Keratinocyte (primary cell): ENCODE measurements around the gene SMTNL2. TPM values are rescaled to one million over a fixed set of nuclear protein-coding genes. Genes with fewer than 3 reads are reported as not detected.
"Not testable (repeated sequence)": the region's sequence is repeated elsewhere in the genome, so short reads cannot be mapped to it uniquely, and the experiment has no call there.

Experiments
- DNase-seq: peaks from one replicate; pipeline ENCODE4 v3.0.0-alpha.2; 2011; ENCODE audit warnings: low read depth, missing footprints, low spot score
- FAIRE-seq: peaks from 2 replicates; lab custom pipeline; 2011; peaks lifted over from hg19 to GRCh38; lab: Jason Lieb, UNC
- H2AFZ ChIP-seq: 2 replicates; pipeline ENCODE4 v1.6.0; 2012; ENCODE audit warnings: low read length, control low read depth, inconsistent platforms; ENCODE audit not compliant: control insufficient read depth
- H3K27ac ChIP-seq: 2 replicates; pipeline ENCODE4 v1.5.1; 2011; ENCODE audit warnings: low read length; ENCODE audit not compliant: control insufficient read depth, insufficient read depth
- H3K27me3 ChIP-seq: 3 replicates; pipeline ENCODE4 v1.6.0; 2011; ENCODE audit warnings: low read length; ENCODE audit not compliant: control insufficient read depth, insufficient read depth; ENCODE audit errors: extremely low read depth
- H3K36me3 ChIP-seq, 2 experiments: 2 replicates in 1 of 2; 3 replicates in 1 of 2; pipeline ENCODE4 v1.5.1; 2011; ENCODE audit warnings: low read length in 2 of 2, mild to moderate bottlenecking in 1 of 2; ENCODE audit not compliant: control insufficient read depth in 2 of 2, insufficient read depth in 2 of 2; ENCODE audit errors: extremely low read depth in 1 of 2
- H3K4me1 ChIP-seq: 3 replicates; pipeline ENCODE4 v1.5.1; 2011; ENCODE audit warnings: low read length; ENCODE audit not compliant: control insufficient read depth, insufficient read depth; ENCODE audit errors: extremely low read depth
- H3K4me2 ChIP-seq: 3 replicates; pipeline ENCODE4 v1.6.0; 2011; ENCODE audit warnings: low read depth, low read length; ENCODE audit not compliant: control insufficient read depth, insufficient read depth; ENCODE audit errors: extremely low read depth
- H3K4me3 ChIP-seq, 3 experiments: fragments of 200-600 bp in 1 of 3; sonication (generic) in 1 of 3; 2 replicates in 2 of 3; 3 replicates in 1 of 3; pipeline ENCODE4 v1.5.1; 2011 to 2016; ENCODE audit warnings: low read length in 3 of 3, mild to moderate bottlenecking in 3 of 3, control low read depth in 2 of 3, inconsistent platforms in 1 of 3, low read depth in 1 of 3, mixed read lengths in 1 of 3, mixed run types in 1 of 3, moderate library complexity in 1 of 3; ENCODE audit not compliant: control insufficient read depth in 2 of 3, insufficient read depth in 2 of 3; ENCODE audit errors: extremely low read depth in 1 of 3
- H3K79me2 ChIP-seq: 2 replicates; pipeline ENCODE4 v1.6.0; 2012; ENCODE audit warnings: low read length; ENCODE audit not compliant: control insufficient read depth, insufficient read depth
- H3K9ac ChIP-seq: 3 replicates; pipeline ENCODE4 v1.6.0; 2011; ENCODE audit warnings: low read length; ENCODE audit not compliant: control insufficient read depth, insufficient read depth; ENCODE audit errors: extremely low read depth
- H3K9me1 ChIP-seq: 3 replicates; pipeline ENCODE4 v1.6.0; 2011; ENCODE audit warnings: low read length; ENCODE audit not compliant: control insufficient read depth, insufficient read depth; ENCODE audit errors: extremely low read depth
- H3K9me3 ChIP-seq: 2 replicates; pipeline ENCODE4 v1.5.1; 2012; ENCODE audit warnings: low read depth, low read length; ENCODE audit not compliant: control insufficient read depth
- H4K20me1 ChIP-seq: 3 replicates; pipeline ENCODE4 v1.6.0; 2011; ENCODE audit warnings: low read length; ENCODE audit not compliant: control insufficient read depth, insufficient read depth; ENCODE audit errors: extremely low read depth
- EZH2 ChIP-seq: IDR thresholded peaks from one replicate; pipeline ENCODE4 v1.6.1; 2012; ENCODE audit warnings: inconsistent platforms, mild to moderate bottlenecking, low read length, moderate library complexity
- dilution Hi-C: fragments of 300-500 bp; cut with MboI; formaldehyde crosslinking; loops from one replicate; pipeline ENCODE4 v1.7.0; 2020; ENCODE audit warnings: low sequenced_read_pairs; ENCODE audit not compliant: extremely low pct_ligation_motif_present
- polyA plus RNA-seq, 5 experiments: library from polyadenylated mRNA; depleted of rRNA in 3 of 5; stranded (reverse) in 3 of 5; stranded (forward) in 1 of 5; unstranded in 1 of 5; fragments of >200 nt; gene quantifications; 1 replicate in 1 of 5; 2 replicates in 3 of 5; 3 replicates in 1 of 5; pipeline versions ENCODE4 v1.2.1 to v1.2.3, GENCODE V29; 2011 to 2012; ENCODE audit warnings: missing spikeins in 2 of 5, low read depth in 1 of 5, low replicate concordance in 1 of 5
- TF ChIP-seq, protein P1 (sequence below), 3 experiments: IDR thresholded peaks in 1 of 3; conservative IDR thresholded peaks in 1 of 3; optimal IDR thresholded peaks in 1 of 3; 2 replicates in 2 of 3; 3 replicates in 1 of 3; pipeline versions ENCODE3 to v1.5.1; 2011; ENCODE audit warnings: low read length in 3 of 3, mild to moderate bottlenecking in 3 of 3, moderate library complexity in 2 of 3, control low read depth in 1 of 3, inconsistent platforms in 1 of 3; ENCODE audit not compliant: insufficient read depth in 2 of 3; ENCODE audit errors: extremely low read depth in 1 of 3

SMTNL2 gene
- polyA plus RNA-seq, 1 donor (not counting 4 experiments of a cell fraction or from before 2014, with no cell fraction given) = not detected

DNA sequence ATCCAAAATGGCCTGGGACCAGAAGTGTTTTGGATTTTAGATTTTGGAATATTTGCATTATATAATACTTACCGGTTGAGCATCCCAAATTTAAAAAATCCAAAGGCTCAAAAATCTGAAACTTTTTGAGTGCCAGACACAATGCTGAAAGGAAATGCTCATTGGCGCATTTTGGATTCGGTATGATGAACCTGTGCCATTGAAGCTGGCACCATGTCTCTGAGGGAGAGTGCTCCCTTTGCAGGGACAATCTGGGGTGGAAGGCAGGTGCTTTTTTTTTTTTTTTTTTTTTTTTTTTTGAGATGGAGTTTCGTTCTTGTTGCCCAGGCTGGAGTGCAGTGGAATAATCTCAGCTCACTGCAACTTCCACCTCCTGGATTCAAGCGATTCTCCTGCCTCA, 17.7 kb downstream of the SMTNL2 start:
- dilution Hi-C loops = no loop called here
- TF ChIP-seq, protein P1, sequence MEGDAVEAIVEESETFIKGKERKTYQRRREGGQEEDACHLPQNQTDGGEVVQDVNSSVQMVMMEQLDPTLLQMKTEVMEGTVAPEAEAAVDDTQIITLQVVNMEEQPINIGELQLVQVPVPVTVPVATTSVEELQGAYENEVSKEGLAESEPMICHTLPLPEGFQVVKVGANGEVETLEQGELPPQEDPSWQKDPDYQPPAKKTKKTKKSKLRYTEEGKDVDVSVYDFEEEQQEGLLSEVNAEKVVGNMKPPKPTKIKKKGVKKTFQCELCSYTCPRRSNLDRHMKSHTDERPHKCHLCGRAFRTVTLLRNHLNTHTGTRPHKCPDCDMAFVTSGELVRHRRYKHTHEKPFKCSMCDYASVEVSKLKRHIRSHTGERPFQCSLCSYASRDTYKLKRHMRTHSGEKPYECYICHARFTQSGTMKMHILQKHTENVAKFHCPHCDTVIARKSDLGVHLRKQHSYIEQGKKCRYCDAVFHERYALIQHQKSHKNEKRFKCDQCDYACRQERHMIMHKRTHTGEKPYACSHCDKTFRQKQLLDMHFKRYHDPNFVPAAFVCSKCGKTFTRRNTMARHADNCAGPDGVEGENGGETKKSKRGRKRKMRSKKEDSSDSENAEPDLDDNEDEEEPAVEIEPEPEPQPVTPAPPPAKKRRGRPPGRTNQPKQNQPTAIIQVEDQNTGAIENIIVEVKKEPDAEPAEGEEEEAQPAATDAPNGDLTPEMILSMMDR (optimal IDR thresholded peaks at IDR 0.05 in 1 of 3, IDR thresholded peaks at IDR 0.05 in 1 of 3, conservative IDR thresholded peaks at IDR 0.05 in 1 of 3; ENCODE audit: extremely low read depth in 1 of 3, insufficient read depth in 2 of 3, low read length in 3 of 3) = no peak
- TF ChIP-seq EZH2 = no peak
- DNase-seq = no peak
- Histone ChIP-seq H3K4me1 (no peaks in the 10 kb centered on the region), H3K4me2 (no peak overlapping the region), H3K79me2 (no peaks in the 10 kb centered on the region), H3K27me3 (peaks cover 17% of the 10 kb centered on the region), H3K9me1 (no peaks in the 10 kb centered on the region), H3K36me3 (no peaks in the 10 kb centered on the region), H3K9ac (no peak overlapping the region), H3K27ac (no peak overlapping the region), H3K4me3 (no peak overlapping the region), H3K9me3 (no peaks in the 10 kb centered on the region), H4K20me1 (no peaks in the 10 kb centered on the region), H2AFZ (no peak overlapping the region)
- no peak for FAIRE-seq

GRCh38 chr17:4604111-4604644, 19.8 kb downstream of the SMTNL2 start:
- Histone ChIP-seq H3K4me1 (no peaks in the 10 kb centered on the region), H3K36me3 (no peaks in the 10 kb centered on the region), H3K79me2 (no peaks in the 10 kb centered on the region), H4K20me1 (no peaks in the 10 kb centered on the region), H3K9me1 (no peaks in the 10 kb centered on the region), H3K4me3 (no peak overlapping the region), H3K27me3 (peaks cover 23% of the 10 kb centered on the region), H3K9me3 (no peaks in the 10 kb centered on the region), H3K4me2 (peak overlapping the region; percentile 14), H2AFZ (peak overlapping the region; percentile 23), H3K9ac (no peak overlapping the region), H3K27ac (no peak overlapping the region)
- TF ChIP-seq, protein P1 (optimal IDR thresholded peaks at IDR 0.05 in 1 of 3, IDR thresholded peaks at IDR 0.05 in 1 of 3, conservative IDR thresholded peaks at IDR 0.05 in 1 of 3; ENCODE audit: extremely low read depth in 1 of 3, insufficient read depth in 2 of 3, low read length in 3 of 3) = no peak
- TF ChIP-seq EZH2 = no peak
- FAIRE-seq = no peak
- dilution Hi-C loops = no loop called here
- DNase-seq = no peak

DNA sequence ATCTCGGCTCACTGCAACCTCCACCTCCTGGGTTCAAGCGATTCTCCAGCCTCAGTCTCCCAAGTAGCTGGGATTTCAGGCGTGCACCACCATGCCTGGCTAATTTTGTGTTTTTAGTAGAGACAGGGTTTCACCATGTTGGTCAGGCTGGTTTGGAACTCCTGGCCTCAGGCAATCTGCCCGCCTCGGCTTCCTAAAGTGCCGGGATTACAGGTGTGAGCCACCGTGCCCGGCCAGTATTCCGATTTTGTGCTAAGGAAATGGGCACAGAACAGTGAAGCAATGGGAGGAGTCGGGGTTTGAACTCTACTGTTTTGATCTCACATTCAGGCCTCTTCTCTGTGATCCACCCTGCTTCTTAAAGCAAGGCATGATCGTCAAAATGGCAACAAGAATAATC, 20.4 kb downstream of the SMTNL2 start:
- H2AFZ ChIP-seq, H3K79me2 ChIP-seq, H4K20me1 ChIP-seq, H3K36me3 ChIP-seq, H3K27ac ChIP-seq, dilution Hi-C loops, H3K4me1 ChIP-seq, DNase-seq, H3K9ac ChIP-seq, H3K9me1 ChIP-seq, H3K9me3 ChIP-seq, H3K4me3 ChIP-seq, FAIRE-seq, H3K4me2 ChIP-seq: not testable (repeated sequence)
- peaks cover 22% of the 10 kb centered on the region for H3K27me3 ChIP-seq
